ENCODE measurements around the gene MSL1.
A peak's percentile ranks its signal among the peaks of the same experiment; 100 is the strongest.
"Not testable (repeated sequence)": the region's sequence is repeated elsewhere in the genome, so short reads cannot be mapped to it uniquely, and the experiment has no call there.

Gene MSL1

GRCh38 chr17:40130352-40131042, 8.7 kb downstream of the MSL1 start:
- no peak for DNase-seq (ENCODE audit: low spot score)

- DNase-seq (ENCODE audit: low spot score) = no peak
These were observed 12.4 kb downstream of the MSL1 start for GRCh38 chr17:40134184-40134583.

GRCh38 chr17:40135817-40136216, 14.0 kb downstream of the MSL1 start:
- no peak for DNase-seq (ENCODE audit: low spot score)

- no peak for DNase-seq (ENCODE audit: low spot score)
These were observed 17.8 kb downstream of the MSL1 start for GRCh38 chr17:40139566-40140058.

- DNase-seq (ENCODE audit: low spot score) = not testable (repeated sequence)
These were observed 21.4 kb downstream of the MSL1 start for GRCh38 chr17:40143166-40143565.

- DNase-seq (ENCODE audit: low spot score) = no peak
These were observed 23.7 kb downstream of the MSL1 start for GRCh38 chr17:40145476-40145875.

- DNase-seq (ENCODE audit: low spot score) = no peak
These were observed 26.8 kb downstream of the MSL1 start for GRCh38 chr17:40148527-40148926.

- no peak for DNase-seq (ENCODE audit: low spot score)
These were observed 28.5 kb downstream of the MSL1 start for GRCh38 chr17:40150276-40150675.

DNA sequence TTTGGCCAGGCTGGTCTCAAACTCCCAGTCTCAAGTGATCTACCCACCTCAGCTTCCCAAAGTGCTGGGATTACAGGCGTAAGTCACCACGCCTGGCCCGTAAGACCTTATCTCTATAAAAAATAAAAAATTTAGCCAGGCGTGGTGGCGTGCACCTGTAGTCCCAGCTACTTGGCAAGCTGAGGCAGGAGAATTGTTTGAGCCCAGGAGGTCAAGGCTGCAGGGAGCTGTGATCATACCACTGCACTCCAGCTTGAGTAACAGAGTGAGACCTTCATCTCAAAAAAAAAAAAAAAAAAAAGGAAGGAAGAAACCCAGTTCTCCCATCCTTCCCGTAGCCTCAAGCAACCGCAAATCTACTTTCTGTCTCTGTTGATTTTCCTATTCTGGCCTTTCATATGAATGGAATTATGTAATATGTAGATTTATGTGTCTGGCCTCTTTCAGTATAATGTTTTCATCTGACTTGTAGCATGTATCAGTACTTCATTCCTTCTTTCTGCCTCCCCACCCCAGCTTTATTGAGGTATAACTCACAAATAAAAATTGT, 29.7 kb downstream of the MSL1 start:
- DNase-seq (ENCODE audit: low spot score) = no peak

DNA sequence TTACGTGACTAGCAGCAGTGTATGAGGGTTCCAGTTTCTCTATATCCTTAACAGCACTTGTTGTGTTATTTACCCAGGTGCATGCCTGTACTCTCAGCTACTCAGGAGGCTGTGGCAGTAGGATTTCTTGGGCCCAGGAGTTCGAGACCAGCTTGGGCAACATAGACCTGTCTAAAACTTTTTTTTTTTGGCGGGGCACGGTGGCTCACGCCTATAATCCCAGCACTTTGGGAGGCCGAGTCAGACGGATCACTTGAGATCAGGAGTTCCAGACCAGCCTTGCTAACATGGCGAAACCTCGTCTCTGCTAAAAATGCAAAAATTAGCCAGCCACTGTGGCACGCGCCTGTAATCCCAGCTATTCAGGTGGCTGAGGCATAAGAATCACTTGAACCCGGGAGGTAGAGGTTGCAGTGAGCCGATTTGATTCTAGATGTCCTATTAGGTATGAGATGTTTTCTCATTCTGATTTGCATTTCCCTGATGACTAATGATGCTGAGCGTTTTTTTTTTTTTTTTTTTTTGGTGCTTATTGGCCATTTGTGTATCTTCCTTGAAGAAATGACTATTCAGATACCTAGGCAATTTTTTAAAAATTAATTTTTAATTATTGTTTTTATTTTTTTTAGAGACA, 31.9 kb downstream of the MSL1 start:
- no peak for DNase-seq (ENCODE audit: low spot score)

DNA sequence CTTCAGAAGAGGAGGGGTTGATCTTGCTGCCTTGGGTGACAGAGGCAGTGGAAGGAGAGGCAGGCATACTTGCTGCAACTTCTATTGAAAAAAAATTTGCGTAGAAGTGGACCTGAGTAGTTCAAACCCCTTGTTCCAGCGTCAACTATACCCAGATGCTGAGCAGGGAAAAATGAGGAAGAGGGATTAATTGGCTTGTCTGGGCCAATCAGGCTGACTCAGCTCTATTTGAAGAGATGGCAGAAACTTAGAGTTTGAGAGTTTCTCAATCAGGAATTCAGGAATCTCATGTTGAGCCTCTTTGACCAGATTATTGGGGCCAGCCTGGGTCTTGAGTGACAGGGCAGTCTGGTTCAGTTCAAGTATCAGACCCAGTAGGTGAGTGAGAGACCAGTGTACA, 36.2 kb downstream of the MSL1 start:
- DNase-seq (ENCODE audit: low spot score) = no peak

- no peak for DNase-seq (ENCODE audit: low spot score)
These were observed 36.8 kb downstream of the MSL1 start for GRCh38 chr17:40158438-40159013.

GRCh38 chr17:40159456-40159855, 37.7 kb downstream of the MSL1 start:
- DNase-seq (ENCODE audit: low spot score) = no peak

GRCh38 chr17:40167685-40168261, 46.0 kb downstream of the MSL1 start:
- no peak for DNase-seq (ENCODE audit: low spot score)

GRCh38 chr17:40168262-40168832, 46.6 kb downstream of the MSL1 start:
- DNase-seq (ENCODE audit: low spot score) = peak; percentile 64

DNA sequence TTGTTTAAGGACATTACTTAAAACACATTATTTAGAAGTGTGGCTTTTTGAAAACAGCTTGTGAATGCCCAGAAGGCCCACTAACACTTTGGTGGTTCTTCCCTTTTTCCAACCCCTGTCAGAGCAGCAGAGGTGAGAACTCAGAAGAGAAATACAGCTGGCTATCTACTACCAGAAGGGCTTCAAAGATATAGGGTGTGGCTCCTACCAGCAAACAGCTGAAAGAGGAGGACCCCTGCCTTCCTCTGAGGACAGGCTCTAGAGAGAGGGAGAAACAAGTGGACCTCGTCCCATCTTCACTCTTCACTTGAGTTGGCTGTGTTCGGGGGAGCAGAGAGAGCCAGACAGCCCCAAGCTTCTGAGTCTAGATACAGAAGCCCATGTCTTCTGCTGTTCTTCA, 48.6 kb downstream of the MSL1 start:
- no peak for DNase-seq (ENCODE audit: low spot score)

DNA sequence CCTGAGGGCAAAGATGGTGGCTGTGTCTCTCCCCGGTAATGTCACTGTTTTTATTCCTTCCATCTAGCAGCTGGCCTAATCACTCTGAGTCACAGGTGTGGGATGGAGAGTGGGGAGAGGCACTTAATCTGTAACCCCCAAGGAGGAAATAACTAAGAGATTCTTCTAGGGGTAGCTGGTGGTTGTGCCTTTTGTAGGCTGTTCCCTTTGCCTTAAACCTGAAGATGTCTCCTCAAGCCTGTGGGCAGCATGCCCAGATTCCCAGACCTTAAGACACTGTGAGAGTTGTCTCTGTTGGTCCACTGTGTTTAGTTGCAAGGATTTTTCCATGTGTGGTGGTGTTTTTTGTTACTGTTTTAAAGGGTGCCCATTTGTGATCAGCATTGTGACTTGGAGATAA, 50.0 kb downstream of the MSL1 start:
- no peak for DNase-seq (ENCODE audit: low spot score)

GRCh38 chr17:40173091-40173777, 51.5 kb downstream of the MSL1 start:
- DNase-seq (ENCODE audit: low spot score) = no peak

DNA sequence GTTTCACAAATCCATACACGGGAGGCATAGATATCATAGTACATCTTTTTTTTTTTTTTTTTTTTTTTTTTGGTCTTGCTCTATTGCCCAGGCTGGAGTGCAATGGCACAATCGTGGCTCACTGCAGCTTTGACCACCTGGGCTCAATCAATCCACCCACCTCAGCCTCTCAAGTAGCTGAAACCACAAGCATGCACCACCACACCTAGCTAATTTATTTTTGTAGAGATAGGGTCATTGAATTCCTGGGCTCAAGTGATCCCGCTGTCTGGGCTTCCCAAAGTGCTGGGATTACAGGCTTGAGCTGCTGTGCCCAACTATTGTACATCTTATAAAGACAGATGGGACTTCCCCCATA, 52.0 kb downstream of the MSL1 start:
- DNase-seq (ENCODE audit: low spot score) = no peak

GRCh38 chr17:40174514-40174913, 52.7 kb downstream of the MSL1 start:
- no peak for DNase-seq (ENCODE audit: low spot score)

- DNase-seq (ENCODE audit: low spot score) = no peak
These were observed 54.4 kb downstream of the MSL1 start for GRCh38 chr17:40175928-40176753.
